ENCODE results near the gene GMCL1. TPM values are rescaled to one million over a fixed set of nuclear protein-coding genes. Genes with fewer than 3 reads are reported as not detected.

The GMCL1 gene
- total RNA-seq (10 to 100 TPM; 15.3 to 19.4 TPM), polyA plus RNA-seq (ENCODE audit: insufficient read length in 6 of 6) (10 to 100 TPM; 22.7 to 27.0 (median 25.7) TPM)
- long read RNA-seq, donor 1, full-length matches to known transcripts = 5 of 11 reads
- long read RNA-seq, donor 1, partial matches to known transcripts = 6 of 11 reads
- long read RNA-seq, donor 1, other reads (novel, unspliced or antisense) = 0 of 11 reads
- long read RNA-seq, donor 2, full-length matches to known transcripts = 9 of 17 reads
- long read RNA-seq, donor 2, partial matches to known transcripts = 8 of 17 reads
- long read RNA-seq, donor 2, other reads (novel, unspliced or antisense) = 0 of 17 reads
- long read RNA-seq, donor 3, full-length matches to known transcripts = 7 of 7 reads
- long read RNA-seq, donor 3, partial matches to known transcripts = 0 of 7 reads
- long read RNA-seq, donor 3, other reads (novel, unspliced or antisense) = 0 of 7 reads
- long read RNA-seq, donor 4, full-length matches to known transcripts = 4 of 17 reads
- long read RNA-seq, donor 4, partial matches to known transcripts = 12 of 17 reads
- long read RNA-seq, donor 4, other reads (novel, unspliced or antisense) = 1 of 17 reads
- long read RNA-seq, donor 5, full-length matches to known transcripts = 7 of 7 reads
- long read RNA-seq, donor 5, partial matches to known transcripts = 0 of 7 reads
- long read RNA-seq, donor 5, other reads (novel, unspliced or antisense) = 0 of 7 reads
- long read RNA-seq, donor 6, full-length matches to known transcripts = 1 of 1 reads
- long read RNA-seq, donor 6, partial matches to known transcripts = 0 of 1 reads
- long read RNA-seq, donor 6, other reads (novel, unspliced or antisense) = 0 of 1 reads
- long read RNA-seq, donor 7, full-length matches to known transcripts = 4 of 4 reads
- long read RNA-seq, donor 7, partial matches to known transcripts = 0 of 4 reads
- long read RNA-seq, donor 7, other reads (novel, unspliced or antisense) = 0 of 4 reads
- long read RNA-seq, donor 8, full-length matches to known transcripts = 8 of 8 reads
- long read RNA-seq, donor 8, partial matches to known transcripts = 0 of 8 reads
- long read RNA-seq, donor 8, other reads (novel, unspliced or antisense) = 0 of 8 reads
- long read RNA-seq, donor 9 = 0 reads
- long read RNA-seq, donor 10, partial matches to known transcripts = 5 of 7 reads
- long read RNA-seq, donor 10, other reads (novel, unspliced or antisense) = 2 of 7 reads
- long read RNA-seq, donor 11, full-length matches to known transcripts = 7 of 7 reads
- long read RNA-seq, donor 11, partial matches to known transcripts = 0 of 7 reads
- long read RNA-seq, donor 11, other reads (novel, unspliced or antisense) = 0 of 7 reads
- long read RNA-seq, donor 12, full-length matches to known transcripts = 8 of 8 reads
- long read RNA-seq, donor 12, partial matches to known transcripts = 0 of 8 reads
- long read RNA-seq, donor 12, other reads (novel, unspliced or antisense) = 0 of 8 reads

GRCh38 chr2:69829256-69830044, at the start of gene GMCL1:
Gene GMCL1 (plus strand): TSS chr2:69829660. CDS start chr2:69829893, 233 bp downstream.
- H3K9me3 ChIP-seq = no peaks in the 10 kb centered on the region
- peaks cover 0 to 10% of the 10 kb centered on the region in 2 donors for H3K36me3 ChIP-seq
- DNase-seq = peak; percentile 97 to 99 (median 98)
- TF ChIP-seq CTCF (IDR thresholded peaks at IDR 0.05) = no peak
- peaks cover 14 to 26% of the 10 kb centered on the region in 2 donors for H3K4me1 ChIP-seq
- intact Hi-C loops (cut with DNase I) = no loop called here
- ATAC-seq = peak; percentile 97
- peak within 1 kb of the TSS; percentile 74 to 99 for H3K4me3 ChIP-seq
- H3K27me3 ChIP-seq = no peaks in the 10 kb centered on the region
- peak within 1 kb of the TSS; percentile 94 to 98 for H3K27ac ChIP-seq

GRCh38 chr2:69780921-69781320, 48.5 kb upstream of the GMCL1 start:
- H3K27ac ChIP-seq = peak overlapping the region; percentile 53 to 61
- DNase-seq = no peak
- ATAC-seq = peak; percentile 12

GRCh38 chr2:69781321-69782248, 47.9 kb upstream of the GMCL1 start:
- intact Hi-C loops (cut with DNase I) = no loop called here
- no peaks in the 10 kb centered on the region for H3K9me3 ChIP-seq
- H3K27ac ChIP-seq = peak overlapping the region; percentile 53 to 61
- H3K27me3 ChIP-seq = no peaks in the 10 kb centered on the region
- no peak overlapping the region for H3K4me3 ChIP-seq
- TF ChIP-seq CTCF (IDR thresholded peaks at IDR 0.05) = no peak
- peak; percentile 92 for ATAC-seq
- DNase-seq = no peak
- peaks cover 0 to 26% of the 10 kb centered on the region in 2 donors for H3K36me3 ChIP-seq
- H3K4me1 ChIP-seq = peaks cover 8 to 23% of the 10 kb centered on the region in 2 donors

More at GRCh38 chr2:69780921-69781320, 48.5 kb upstream of the GMCL1 start:
- no peak overlapping the region for H3K4me3 ChIP-seq
- peaks cover 0 to 2% of the 10 kb centered on the region in 2 donors for H3K9me3 ChIP-seq
- no peaks in the 10 kb centered on the region for H3K27me3 ChIP-seq
- intact Hi-C loops (cut with DNase I) = no loop called here
- no peak for TF ChIP-seq CTCF (IDR thresholded peaks at IDR 0.05)
- H3K4me1 ChIP-seq = peaks cover 8 to 26% of the 10 kb centered on the region in 2 donors
- peaks cover 0 to 23% of the 10 kb centered on the region in 2 donors for H3K36me3 ChIP-seq

Data from left lung (tissue), 14 donors.